ENCODE measurements around the gene ADAMTS10.
"Not testable (repeated sequence)": the region's sequence is repeated elsewhere in the genome, so short reads cannot be mapped to it uniquely, and the experiment has no call there.

ADAMTS10 gene

DNA sequence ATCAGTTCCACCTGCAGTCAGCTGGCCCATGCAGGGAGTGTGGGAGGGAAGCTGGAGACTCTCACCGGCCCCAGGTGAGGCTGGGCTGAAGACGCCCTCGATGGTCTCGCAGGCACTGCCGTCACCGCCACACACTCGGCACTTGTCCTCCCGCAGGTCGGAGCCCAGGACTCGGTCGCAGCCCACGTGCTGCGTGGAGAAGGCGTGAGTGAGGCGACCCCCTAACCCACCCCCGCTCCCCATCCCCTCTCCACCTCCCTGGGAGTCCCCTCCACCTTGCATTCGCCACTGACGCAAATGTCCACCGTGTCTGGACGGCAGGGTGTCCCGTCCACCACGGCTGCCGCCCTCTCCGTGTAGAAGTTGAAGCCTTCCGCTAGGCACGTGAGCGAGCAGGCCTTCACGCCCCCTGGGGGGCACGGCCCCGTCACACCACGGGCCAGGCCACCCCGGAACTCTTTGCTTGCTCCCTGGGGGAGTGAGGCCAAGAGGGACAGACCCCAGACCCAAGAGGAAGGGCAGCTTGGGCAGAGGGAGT lies 21.3 kb downstream of the ADAMTS10 start:
- DNase-seq: no peak

DNA sequence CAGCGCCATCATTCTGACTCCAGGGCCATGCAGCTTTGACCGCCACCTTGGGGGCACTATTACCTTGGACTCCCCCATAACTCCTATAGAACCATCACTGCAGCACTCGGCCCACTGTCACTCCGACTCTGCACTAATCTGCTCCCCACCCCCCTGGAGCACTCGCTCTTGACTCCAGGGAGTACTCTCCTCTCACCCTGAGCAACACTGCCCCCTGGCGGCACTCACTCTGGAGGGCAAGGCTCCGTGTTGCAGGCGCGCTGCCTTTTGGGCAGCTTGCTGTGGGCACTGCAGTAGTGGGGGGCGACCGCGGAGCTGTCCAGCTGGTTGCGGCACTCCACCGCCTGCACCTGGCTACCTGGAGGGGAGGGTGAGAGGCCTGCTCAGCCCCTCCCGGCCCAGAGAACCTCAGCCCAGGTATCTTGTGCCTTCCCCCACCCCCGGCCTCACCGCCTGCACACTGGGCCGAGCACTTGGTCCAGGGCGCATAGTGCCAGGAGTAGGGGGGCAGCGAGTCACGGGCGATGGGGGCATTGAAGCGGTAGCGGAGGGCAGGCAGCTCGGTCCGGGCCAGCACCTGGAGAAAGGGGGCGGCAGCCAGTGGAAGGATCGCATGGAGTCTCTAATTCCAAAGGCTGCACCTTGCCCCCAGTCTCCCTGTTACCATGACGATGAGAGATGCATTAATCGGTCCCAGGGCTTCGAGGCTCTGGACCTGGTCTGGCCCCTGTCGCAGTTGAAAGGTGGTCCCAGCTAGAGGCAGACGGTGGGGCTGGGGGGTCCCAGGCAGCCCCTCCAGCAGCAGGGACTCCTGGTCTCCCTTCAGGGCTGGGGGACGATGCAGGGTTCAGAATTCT lies 24.4 kb downstream of the ADAMTS10 start:
- DNase-seq: no peak

DNA sequence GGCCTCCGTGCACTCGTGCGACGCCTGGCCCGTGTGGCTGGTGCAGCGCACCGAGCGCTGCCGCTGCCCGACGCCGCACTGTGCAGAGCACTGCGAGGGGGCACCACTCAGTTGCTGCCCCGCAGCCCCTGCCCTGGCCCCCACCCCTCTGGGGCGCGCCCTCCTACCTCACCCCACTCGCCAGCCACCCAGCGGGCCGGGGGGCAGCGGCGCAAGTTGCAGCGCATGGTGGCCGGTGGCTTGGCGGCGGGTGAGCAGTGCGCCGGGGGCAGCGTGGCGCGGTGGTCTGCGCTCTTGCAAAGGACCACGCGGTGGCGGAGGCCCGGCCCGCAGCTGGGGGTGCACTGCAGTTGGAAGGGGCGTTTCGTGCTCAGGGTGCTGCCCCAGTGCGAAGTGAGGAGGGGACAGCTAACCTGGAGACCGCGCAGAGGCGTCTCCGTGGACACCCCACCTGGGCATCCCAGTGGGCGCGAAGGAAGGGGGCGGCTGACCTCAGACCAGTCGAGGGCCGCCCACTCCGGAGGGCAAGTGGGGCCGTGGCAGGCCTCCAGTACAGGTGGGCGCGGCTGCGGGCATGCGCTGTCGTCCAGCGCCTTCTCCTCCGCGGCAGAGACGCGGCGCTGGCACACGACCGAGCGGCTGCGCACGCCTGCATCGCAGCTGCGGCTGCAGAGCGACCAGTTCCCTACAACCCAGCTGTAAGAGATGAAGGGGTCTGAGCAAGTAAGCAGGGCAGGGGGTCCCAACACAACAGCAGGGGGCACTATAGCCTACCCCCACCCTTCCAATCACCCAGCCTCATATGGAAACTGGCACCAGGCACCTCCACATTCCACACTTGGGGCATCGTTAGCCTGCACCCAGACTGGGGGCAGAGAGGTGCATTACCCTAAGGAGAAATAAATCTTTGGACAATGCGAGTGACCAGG lies 25.3 kb downstream of the ADAMTS10 start:
- no peak for DNase-seq

DNA sequence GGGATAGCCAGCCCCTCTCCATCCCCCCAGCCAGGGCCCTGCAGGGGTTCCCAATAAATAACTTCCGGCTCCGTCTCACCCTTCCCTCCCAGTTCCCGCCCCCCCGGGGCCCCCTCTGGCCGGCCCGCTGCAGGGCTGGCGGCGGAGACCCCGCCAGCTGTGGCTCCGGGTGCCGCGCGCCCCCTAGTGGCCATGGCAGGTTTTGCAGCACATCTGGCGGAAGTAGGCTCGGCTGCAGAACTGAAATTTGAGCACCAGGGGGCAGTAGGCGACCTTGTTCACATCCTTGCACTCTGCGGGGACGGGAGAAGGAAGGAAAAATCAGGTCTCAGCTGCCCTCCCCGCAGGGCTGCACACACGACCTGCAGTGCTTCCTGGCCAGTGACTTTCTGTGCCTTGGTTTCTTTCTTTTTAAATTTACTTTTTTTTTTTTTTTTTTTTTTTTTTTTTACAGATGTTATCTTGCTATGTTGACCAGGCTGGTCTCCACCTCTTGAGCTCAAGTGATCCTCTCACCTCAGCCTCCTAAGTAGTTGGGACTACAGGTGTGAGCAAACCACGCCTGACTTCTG lies 29.7 kb downstream of the ADAMTS10 start:
- DNase-seq: peak; percentile 24 to 55

DNA sequence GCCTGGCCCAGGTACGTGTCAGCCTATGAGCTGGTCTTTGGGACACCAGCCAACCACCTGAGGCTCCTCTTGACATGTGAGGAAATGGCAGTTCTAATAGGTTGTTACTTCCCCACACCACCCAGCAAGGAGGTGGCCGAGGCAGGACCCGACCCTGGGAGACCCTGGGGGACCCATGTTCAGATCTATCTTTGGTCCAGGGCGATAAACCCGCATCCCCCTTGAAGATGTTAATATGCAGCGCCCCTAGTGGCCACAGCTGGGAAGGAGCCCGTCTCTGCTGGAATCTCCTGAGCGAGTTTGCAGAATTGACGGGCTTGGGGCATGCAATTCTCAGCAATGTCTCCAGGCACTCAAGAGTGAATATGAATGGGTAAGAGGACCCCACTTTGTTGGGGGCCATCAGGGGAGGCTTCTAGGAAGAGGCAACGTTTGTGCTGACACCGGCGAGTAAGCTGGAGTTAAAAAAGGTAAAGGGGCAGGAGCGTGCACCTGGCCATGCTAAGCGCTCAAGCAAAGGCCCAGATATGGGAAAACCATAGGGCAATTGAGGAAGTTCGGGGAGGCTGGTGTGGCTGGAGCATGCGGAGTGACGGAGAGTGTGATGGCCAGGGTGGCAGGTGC lies 31.8 kb downstream of the ADAMTS10 start:
- DNase-seq: peak; percentile 15 to 54

DNA sequence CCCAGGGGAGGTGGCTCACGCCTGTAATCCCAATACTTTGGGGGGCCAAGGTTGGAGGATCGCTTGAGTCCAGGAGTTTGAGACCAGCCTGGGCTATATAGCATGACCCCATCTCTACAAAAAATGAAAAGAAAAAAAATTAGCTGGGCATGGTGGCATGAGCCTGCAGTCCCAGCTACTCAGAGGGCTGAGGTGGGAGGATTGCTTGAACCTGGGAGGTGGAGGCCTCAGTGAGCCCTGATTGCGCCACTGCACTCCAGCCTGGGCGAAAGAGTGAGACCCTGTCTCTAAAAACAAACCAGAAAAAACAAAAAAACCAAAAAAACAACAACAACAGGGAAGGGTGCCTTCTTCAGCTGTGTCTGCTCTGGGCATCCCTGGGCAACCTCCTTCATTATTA lies 32.8 kb downstream of the ADAMTS10 start:
- no peak for DNase-seq

DNA sequence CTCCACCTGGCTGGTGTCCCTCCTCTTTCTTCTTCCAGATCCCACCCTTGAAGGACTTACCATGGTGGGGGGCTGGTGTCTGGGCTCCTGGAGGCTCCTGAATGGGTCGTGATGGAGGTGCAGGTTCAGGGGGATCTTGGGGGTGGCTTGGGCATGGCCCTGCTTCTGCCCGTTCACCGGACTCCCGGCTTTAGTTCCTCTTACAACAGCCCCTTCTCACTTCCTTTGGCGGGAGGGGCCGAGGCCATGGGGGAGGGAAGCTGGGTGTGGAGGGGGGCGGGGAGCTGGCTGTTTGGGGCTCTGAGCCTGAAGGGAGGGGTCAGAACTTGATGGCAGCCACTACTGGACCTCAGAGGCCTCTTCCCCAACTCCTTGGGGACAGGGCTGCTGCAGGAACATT lies 33.3 kb downstream of the ADAMTS10 start, which contains the start of gene MYO1F:
TSS of gene MYO1F (minus strand) at position 196 of the 400 bp plus-strand sequence. CDS start at position 63, 133 bp downstream.
- peak in 1 of 2 donors; percentile 34 for DNase-seq

DNA sequence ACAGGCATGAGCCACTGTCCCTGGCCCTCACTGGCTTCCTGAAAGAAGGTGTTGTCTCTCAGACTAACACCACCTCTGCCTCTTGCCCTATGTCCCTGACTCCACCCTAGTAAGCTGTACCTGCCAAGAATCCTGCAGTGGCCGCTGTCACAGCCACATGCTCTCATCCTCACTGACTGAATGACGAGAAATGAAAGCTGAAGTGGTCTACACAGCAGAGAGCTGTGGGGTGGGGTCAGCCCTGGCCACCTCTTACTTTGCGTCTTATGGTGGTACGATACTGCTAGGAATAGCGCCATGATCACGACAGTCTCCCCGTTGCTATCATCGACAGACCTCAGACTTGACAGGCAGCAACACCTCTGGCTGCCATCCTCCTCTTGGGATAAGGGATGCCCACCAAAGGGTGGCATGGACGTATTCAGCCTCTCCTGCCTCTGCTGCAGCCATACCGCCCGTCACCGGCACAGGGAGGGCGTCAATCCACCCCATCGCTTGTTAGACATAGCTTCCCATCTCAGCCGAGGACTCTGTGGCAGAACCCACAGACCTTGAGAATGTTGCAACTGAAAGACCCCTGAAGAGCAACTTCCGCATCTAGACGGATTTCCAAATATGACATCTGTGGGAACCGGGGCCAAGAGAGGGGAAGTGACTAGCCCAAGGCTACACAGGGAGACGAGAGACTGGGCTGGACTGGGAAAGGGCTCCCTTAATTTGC lies 34.1 kb downstream of the ADAMTS10 start:
- DNase-seq: no peak

DNA sequence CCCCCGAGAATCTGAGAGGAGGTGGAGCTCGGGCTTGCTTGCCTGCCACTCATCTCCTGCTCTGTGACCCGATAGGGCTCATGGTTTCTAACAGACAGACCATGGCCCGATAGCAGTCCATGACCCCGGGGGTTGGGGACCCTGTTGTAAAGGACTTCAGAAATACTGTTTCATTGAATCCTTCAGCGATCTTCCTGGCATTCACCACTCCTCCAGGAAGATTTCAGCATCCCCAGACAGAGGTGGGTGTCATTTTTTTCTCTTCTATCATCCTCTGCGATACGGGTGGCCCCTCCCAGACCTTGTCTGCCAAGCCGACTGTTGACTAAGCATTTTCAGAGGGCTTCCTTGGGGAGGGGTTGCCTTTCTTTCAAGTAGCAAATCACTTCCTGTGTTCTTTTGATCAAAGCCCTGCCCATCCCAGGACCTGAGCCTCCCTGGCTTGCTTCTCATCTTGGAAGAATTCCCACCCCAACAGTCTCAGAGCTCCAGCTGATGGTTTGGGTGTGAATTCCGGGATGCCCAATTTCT lies 35.0 kb downstream of the ADAMTS10 start:
- DNase-seq: no peak

DNA sequence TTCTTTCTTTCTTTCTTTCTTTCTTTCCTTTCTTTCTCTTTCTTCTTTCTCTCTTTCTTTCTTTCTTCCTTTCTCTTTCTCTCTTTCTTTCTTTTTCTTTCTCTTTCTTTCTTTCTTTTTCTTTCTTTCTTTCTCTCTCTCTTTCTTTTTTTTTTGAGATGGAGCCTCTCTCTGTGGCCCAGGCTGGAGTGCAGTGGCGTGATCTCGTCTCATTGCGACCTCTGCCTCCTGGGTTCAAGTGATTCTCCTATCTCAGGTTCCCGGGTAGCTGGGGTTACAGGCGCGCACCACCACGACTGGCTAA lies 35.9 kb downstream of the ADAMTS10 start:
- DNase-seq: not testable (repeated sequence)

DNA sequence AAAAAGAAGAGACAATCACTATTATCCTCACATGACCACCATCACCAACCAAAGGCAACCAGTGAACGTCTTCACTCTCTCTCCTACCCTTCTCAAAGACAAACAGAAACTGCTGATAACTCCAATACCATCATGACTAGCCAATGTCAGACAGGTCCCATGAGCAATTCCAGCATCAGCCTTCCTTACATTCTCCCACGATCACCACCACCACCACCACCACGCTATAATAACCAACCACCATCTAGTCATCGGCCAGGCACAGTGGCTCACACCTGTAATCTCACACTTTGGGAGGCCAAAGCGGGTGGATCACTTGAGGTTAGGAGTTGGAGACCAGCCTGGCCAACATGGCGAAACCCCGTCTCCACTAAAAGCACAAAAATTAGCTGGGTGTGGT lies 37.2 kb downstream of the ADAMTS10 start:
- DNase-seq: no peak

DNA sequence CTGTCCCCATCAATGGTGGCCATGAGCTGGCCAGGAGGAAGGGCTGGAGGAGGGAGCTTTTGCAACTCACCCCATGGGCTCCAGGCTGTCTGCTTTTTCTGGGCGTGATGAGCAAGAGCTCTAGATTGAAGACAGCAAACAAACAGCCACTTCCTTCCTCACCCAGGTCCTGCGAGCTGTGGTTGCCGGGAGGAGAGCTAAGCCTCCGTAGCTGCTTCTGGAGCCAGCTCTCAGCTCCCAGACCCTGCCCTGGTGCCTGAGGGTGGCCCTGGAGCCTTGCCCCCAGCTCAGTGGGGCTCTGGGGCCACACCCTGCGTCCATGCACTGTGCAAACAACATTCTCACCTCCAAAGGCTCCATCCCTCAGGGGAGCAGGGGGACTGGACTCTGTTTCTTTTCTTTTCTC lies 39.5 kb downstream of the ADAMTS10 start:
- peak in 1 of 2 donors; percentile 9 for DNase-seq

DNA sequence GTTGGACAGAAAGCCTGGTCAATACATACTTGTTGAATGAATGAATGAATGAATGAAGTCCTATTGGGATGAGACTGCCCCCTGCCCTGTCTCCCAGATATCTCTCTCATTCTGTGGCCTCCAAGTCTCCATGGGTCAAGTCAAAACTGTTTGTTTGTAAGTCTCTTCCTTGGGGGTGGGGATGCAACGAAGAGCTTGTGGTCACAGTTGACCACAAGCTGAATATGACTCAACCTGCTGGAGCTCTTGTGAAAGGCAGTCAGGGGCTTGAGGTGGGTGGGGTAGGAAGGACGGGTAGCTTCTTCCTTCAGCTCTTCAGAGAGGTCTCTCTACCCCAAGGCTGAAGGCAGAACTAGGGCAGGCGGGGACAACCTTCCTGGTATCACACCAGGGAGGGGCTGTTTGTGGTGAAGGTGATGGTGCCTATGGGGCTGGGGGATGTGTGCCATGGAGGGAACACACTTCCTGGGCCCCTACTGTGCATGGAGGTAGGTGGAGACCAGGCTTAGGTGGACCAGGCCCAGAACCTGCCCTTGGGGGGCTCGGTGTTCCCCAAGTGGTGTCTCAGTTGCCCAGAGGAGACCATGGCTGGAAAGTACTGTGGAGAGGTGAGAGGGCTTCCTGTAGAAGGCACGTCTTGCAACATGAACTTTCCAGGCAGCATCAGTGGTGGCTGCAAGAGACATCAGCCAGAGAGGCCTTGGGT lies 41.3 kb downstream of the ADAMTS10 start:
- no peak for DNase-seq

DNA sequence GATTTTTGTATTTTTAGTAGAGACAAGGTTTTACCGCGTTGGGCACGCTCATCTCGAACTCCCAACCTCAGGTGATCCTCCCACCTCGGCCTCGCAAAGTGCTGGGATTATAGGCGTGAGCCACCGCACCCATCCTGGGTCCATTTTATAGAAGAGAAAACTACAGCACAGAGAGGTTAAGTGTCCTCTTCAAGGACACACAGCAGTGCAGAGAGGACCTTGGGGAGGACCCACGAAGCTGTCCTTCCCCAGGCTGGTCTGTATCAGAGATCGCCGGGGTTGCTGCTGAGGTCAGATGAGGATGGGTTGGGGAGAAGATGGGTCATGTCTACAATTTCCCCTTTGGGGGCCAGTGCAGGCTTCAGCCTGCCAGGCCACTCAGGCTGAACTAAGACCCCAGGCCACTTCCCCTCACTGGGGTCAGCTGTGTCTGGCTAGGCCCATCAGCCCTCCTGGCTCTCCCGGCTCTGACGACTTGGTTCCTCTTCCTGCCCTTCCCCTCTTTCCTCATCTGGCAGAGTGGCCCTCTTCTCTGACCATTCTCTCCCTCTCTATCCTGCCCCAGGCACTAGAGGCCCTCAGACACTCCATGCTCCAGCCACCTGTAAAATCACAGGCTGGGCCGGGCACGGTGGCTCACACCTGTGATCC lies 42.9 kb downstream of the ADAMTS10 start:
- DNase-seq: peak in 1 of 2 donors; percentile 40

DNA sequence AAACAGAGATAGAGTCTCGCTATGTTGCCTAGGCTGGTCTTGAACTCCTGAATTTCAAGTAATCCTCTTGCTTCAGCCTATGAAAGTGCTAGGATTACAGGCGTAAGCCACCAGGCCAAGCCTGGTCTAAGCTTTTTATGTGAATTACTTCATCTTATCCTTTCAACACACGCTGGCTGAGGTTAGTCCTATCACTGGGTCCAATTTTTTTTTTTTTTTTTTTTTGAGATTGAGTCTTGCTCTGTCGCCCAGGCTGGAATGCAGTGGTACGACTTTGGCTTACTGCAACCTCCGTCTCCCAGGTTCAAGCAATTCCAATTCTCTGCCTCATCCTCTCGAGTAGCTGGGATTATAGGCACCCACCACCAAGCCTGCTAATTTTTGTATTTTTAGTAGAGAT lies 43.7 kb downstream of the ADAMTS10 start:
- DNase-seq: no peak

DNA sequence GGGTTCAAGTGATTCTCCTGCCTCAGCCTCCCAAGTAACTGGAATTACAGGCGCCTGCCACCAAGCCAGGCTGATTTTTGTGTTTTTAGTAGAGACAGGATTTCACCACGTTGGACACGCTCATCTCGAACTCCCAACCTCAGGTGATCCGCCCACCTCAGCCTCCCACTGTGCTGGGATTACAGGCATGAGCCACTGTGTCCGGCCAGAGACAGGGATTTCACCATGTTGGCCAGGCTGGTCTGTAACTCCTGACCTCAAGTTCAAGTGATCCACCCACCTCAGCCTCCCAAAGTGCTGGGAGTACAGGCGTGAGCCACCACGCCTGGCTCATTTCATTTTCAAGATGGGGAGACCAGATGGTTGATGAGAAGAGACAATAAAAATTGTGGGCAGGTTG lies 45.6 kb downstream of the ADAMTS10 start:
- not testable (repeated sequence) for DNase-seq

DNA sequence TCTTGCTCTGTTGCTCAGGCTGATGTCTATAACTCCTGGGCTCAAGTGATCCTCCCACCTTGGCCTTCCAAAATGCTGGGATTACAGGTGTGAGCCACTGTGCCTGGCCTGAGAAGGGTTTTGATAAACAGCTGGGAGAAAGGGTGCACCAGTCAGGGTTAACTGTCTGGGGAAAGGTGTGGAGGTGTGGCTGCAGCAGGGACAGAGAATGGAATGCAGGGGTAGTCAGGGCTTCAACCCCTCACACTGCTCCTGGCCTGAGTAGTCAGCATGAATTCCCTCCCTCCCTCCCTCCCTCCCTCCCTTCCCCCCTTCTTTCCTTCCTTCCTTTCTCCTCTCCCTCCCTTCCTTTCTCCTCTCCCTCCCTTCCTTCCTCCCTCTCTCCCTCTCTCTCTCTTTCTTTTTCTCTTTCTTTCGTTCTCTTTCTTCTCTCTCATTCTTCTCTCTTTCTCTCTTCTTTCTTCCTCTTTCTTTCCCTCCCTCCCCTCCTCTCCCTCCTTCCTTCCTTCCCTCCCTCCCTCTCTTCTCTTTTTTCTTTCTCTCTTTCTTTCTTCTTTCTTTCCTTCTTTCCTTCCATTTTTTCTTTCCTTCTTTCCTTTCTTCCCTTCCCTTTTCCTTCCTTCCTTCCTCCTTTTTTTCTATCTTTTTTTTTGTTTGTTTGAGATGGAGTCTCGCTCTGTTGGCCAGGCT lies 49.3 kb downstream of the ADAMTS10 start:
- no peak for DNase-seq

DNA sequence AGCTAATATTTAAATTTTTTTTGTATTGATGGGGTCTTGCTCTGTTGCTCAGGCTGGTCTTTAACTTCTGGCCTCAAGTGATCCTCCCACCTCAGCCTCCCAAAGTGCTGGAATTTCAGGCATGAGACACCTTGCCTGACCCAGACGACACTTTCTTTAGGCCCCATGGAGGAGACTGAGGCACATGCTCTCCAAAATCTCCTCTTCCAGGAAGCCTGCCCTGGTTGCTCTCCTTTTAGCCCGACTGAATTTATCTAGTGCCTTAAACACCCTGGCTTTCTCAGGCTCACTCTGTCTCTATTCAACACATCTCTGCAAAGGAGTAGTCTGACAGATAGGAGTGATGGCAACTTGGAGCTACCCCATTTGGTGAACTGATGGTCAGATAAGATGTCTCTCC lies 52.2 kb downstream of the ADAMTS10 start:
- DNase-seq: no peak

DNA sequence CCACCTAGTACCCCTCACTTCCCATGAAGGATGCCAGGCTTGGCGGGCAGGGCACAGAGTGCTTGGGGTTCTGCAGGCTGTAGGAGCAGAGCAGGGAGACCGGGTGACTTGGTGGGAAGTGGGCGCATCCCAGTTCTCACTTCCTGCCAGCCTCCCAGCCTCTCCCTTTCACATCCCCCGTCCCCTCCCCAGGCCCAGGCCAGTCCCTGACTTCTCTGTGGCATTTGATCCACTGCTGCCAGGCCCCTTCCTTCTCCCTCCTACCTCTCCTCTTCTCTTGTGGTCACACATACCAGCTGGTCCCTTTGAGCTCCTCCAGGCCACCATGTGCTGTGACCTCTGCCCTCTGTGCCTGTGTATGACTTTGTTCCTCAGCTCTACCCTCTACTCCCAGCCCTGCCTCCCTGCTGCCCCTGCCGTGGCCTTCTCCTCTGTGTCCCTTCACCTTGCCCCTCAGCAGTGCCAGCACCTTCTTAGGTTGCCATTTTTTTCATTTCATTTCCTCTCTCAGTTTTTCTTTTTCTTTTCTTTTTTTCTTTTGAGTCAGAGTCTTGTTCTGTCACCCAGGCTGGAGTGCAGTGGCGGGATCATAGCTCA lies 52.8 kb downstream of the ADAMTS10 start:
- DNase-seq: no peak

Data from hippocampal formation (tissue), 2 donors.